Erythroblast (primary cell): ENCODE results near the gene GABRA5.

Source experiments
- GATA1 ChIP-seq: IDR thresholded peaks from 2 replicates; pipeline ENCODE4 v1.6.1; 2011; ENCODE audit warnings: low read depth, mild to moderate bottlenecking, control low read depth, low read length, moderate library complexity
- POLR2A ChIP-seq: IDR thresholded peaks from 2 replicates; pipeline ENCODE4 v1.6.1; 2011; ENCODE audit warnings: mild to moderate bottlenecking, low read length

GRCh38 chr15:26943866-26944265 lies 77.0 kb downstream of the GABRA5 start:
- TF ChIP-seq POLR2A (no peak), GATA1 (no peak)
